ENCODE data around the gene PEF1.
A peak's percentile ranks its signal among the peaks of the same experiment; 100 is the strongest.

The PEF1 gene

DNA sequence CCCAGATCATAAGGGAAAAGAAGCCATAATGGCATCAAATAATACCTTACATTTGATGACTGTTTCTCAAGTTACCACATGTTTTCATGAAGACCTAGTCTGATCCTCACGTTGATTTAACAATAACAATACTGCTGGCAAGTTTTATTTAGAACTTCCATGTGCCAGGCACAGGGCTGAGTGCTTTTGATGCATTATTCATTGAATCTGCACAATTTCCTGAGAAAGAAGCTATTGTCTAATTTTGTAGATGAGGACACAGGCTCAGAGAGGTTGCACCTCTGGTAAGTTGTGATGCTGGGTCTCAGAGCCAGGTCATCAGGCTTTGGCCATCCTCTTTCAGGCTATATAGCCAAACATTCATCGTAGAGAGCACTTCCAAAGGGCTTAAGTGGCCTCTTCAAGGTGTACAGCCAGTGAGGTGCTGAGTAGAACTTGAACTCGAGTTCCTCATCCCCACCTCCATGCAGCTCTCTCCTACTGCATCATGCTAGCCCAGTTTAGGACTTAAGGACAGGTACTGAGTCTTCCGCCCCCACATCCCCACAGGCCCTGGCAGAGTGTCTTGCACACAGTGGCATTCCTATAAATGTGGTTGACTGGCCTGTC lies 8.3 kb upstream of the PEF1 start:
- no peak for DNase-seq

DNA sequence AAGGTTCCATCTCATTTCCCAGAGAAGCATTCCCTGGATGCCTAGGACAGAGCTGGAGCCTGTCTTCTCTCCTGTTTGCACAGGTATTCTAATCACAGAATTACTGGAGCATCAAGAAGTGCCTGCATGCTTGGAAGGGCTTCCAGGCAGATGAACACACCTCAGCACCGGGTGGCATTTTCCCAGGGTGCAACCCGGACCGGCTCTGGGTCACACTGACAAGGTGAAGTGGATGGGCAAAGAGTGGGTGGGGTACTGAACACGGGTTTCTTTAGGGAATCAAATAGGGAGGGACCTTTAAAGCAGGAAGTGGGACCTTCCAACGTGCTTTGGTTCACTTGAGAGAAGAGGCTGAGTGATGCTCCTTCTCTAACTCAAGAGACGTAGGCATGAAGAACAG lies 7.1 kb upstream of the PEF1 start:
- no peak for DNase-seq

DNA sequence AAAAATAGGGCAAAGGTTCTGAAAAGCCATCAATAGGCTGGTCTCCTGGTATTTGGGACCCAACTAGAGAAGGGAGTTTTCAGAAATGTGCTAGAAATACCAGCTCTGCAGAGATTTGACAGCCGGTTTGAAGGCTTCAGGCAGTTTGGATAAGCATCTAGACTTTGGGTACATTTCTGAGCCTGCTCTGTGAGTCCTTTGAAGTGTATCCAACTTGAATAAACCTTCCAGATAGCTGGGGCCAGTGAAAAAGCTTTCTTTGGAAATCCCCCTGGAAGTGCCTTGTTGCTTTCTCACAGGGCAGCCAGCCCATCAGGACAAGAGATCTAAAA lies 6.4 kb upstream of the PEF1 start:
- DNase-seq, result no peak

DNA sequence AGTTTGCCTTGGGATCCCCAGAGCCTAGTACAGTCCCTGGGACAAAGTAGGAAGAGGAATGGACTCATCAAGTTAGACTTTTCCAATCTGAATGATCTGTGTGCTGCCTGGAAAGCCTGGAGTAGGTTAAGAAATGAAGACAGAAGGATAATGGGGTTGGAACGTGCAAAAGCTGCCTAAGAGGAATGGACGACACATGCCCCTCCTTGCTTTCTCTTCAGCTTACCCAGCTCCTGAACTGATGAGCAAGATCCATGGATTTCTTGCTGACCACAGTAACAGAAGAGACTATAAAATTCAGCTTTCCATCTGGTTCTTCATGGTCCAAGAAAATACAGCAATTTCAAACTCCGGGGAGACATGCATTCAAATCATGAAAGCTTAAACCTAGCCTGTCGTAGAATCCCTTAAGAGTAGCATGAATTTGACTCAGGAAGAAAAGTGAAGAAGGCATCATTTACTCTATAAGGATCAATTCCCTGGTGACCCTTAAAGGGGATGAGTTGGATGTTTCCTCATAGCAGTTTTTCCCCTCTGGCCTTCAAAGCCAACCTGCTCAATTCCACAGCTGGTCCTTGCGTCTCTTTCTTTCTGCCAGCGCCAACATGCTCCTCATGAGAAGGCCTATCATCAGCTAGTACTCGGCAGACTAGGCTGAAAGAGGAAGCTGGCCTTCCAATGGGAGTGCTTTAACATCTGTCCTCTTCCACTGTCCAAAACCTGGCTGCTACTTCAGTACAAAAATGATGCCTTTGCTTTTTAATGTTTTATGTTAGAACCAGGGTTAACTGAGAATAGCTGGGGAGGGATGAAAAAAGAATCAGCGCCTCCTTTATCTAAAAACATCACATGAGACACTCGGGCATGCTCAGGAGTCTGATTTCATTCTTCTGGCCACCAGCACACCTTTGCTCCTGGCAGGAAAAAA lies 5.7 kb upstream of the PEF1 start:
- no peak for DNase-seq

DNA sequence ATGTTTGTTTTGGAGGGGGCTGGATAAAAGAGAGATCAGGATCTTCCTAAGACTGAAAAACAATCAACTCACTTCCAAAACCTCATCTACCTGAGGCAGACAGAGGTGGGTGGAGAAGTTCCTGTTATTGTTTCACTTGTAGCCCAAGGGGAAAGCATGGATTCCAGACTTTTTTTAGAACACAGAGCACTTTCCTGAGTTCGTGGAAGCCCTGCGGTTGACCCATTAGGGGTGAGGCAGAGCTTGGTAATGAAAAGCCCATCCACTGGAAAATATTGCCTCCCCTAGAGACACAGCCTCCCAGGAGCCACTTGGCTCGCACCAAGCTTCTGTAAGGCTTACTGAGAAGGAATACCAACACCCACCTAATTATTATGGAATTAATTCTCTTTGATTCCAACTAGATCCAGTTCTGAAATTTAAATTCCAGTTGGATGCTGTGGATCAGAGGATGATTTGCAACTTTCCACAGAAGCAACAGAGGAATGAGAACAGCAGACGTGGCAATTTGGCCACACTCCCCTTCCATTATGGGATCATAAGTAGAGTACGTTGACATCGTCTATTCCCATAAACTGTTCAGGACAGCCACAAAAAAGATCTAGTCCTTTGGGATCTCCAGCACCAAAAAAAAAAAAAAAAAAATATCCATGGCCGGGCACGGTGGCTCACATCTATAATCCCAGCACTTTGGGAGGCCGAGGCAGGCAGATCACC lies 4.1 kb upstream of the PEF1 start:
- DNase-seq, result no peak

DNA sequence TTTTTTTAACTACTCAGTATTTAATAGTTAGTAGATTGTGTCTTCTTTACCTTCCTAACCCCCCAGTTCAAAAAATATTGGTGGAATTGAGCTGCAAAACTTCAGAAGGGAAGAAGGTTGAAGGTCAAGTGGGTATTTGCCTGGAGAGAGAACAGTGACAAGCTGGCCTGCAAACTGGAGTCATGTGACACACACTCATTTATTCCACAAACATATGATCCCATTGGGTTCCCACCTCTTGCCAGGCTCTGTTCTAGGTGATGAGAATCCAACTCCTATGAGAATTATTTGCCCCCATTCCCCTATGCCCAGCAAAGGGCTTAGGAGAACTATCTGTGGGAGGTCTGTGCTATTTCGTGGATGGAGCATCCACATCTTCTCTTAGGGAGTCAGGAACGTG lies 3.5 kb upstream of the PEF1 start:
- no peak for DNase-seq

DNA sequence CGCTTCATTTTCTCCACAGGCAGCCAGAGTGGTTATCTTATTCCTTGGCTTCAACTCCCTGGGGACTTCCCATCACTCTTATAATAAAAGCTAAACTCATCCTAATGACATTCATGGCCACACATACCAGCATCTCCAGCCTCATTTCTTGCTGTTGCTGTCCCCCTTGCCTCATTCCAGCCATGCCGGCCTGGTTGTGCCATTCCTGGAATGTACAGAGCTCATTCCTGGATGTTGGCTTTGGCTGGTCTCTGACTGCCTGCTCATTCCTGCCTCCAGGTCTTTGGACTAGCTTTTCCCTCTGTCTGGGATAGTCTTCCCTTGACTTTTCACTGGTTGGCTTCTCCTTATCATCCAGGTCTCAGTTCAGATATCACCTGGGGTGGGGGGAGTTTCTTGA lies 2.4 kb upstream of the PEF1 start:
- DNase-seq, result no peak

DNA sequence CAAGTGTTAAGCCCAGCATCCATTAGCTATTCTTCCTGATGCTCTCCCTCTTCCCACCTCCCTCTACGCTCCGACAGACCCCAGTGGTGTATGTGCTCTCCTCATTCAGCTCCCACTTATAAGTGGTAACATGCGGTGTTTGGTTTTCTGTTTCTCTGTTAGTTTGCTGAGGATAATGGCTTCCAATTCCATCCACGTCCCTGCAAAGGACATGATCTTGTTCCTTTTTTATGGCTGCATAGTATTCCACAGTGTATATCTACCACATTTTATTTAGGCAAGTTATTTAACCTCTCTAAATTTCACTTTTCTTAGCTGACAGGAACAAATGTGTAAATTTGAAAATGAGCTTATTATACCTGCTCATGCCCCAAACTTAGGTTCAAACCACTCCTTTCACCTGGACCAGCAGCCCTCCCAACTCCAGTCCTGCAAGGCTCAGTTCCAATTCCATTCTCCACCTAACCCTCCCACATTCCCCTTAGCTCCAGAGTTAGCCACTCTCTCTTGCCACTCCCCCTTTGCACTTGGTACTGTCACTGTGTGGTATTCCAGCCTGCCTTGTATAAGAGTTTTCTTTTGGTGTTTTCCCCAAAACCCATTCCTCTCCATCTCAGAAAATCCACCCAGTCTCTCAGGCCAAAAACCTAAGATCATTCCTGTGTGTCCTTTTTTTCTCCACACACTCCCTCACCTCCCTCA lies 1.7 kb upstream of the PEF1 start:
- no peak for DNase-seq

DNA sequence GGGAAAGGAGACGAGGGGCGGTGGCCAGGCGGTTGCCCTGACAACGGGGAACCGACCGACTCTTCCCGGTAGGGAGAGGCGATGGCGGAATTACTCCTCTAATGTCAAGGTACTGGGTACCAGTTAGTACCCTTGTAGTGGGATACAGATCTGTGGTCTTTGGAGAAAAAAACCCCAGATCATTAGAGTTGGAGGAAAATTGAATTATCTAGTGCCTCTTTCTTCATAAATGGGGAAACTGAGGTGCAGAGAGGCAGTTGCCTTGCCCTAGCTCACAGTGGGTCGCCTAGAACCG lies 545 bp upstream of the PEF1 start:
- no peak for DNase-seq

DNA sequence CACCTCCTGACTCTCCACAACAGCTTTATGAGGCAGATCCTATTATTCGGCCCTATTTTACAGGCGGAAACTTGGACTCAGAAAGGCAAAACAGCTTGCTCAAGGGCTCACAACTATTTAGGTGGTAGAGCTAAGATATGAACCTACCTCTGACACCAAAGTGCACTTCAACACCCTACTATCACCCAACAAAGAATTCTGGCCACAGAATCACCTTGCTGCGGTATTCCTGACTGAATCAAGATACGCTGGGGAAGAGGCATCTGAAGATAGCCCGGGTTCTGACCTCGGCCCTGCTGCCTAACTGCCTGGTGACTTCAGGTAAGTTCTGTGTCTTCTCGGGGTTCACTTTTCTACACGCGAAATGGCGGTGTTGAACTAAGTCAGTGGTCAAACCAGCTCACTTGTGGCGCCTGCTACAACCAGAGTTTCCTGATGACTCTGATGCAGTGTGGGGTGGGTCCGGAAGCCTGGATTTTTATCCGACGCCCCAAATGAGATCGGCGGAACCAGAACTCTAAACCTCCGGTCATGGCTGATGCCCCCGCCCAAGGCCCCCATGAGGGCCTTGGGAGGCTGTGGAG lies 608 bp downstream of the PEF1 start:
- peak; percentile 80 for DNase-seq

DNA sequence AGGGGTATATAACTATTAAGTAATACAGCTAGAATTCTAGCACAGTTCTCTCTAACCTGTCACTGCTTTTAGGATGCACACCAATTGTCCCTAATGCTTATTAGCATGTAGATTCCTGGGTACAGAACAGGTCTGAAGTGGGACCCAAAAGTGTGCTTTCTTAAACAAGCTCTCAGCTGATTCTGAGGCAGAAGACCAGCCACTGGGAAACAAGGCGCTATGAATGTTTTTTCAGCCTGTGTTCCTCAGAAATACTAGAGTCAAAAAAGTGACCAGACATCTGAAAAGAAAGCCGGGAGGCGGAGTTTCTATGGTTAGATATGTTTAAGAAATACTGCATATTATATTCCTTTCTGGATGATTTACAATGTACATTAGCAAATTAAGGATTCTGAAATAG lies 1.8 kb downstream of the PEF1 start:
- no peak for DNase-seq

DNA sequence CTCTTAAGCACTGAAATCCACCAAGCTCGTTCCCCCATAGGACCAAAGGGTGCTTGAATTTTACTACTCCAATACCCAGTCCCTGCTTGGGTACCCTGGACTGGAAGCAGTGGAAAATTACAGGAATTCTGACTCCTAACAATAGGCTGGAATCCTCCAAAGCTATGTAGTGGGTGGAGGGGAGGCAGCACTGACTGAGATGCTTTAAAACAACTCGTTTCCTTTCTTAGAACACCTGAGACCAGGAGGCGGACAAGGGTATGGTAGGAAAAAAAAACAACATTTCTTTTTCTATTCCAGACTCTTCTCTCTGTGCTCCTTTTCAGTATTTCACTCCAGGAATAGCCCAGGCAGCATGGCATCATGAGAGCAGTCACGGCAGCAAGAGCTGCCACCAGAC lies 2.3 kb downstream of the PEF1 start:
- no peak for DNase-seq

DNA sequence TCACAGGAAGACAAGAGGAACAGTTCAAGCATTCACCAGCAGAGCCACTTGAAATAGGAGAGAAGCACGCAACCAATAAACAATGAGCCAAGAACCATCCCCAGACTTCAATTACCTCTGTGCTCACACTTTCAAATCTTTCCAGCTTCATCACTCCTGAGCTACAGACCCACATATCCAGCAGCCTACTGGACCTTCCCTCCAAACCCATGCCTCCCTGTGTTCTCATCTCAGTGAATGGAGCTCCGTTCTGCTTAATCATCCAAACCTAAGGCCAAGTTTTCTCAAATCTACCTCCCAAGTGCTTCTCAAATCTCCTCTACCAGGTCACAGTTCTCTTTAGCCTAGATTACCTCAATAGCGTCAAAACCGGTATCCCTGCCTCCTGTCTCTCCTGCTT lies 3.7 kb downstream of the PEF1 start:
- no peak for DNase-seq

DNA sequence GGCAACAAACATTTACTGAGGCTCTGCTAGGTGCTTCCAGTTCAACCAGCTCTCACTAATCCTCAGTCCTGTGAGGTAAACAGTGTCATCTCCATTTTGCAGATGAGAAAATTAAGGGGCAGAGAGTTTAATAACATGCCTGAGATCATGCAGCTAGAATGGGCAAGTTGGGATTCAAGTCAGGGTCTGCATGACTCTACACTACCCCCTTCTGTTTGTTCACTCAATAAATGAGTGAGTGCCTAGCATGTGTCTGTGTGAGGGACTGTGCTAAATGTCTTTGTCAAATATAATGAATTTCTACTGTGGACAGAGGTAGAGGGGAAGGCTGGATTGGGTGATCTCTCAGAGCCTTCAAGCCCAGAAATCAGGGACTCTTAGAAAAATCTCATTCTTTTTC lies 4.5 kb downstream of the PEF1 start:
- DNase-seq, result no peak

DNA sequence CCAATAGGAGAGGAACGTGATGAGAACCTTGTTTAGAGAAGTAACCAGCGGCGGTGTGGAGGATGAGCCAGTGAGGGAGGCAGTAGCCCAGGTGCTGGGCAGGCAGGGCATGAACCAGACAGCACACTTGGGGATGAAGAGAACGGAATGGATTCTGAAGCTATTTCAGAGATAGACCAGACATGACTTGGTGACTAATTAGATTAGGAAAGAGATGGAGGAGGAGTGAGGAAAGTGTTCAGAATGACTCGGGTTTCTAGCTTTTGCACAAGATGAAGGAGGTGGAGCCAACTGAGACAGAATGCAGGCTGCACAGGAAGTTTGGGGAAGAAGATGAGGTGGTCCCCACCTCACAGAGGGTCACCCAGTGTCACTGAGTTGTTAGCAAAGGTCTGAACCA lies 5.1 kb downstream of the PEF1 start:
- DNase-seq, result no peak

DNA sequence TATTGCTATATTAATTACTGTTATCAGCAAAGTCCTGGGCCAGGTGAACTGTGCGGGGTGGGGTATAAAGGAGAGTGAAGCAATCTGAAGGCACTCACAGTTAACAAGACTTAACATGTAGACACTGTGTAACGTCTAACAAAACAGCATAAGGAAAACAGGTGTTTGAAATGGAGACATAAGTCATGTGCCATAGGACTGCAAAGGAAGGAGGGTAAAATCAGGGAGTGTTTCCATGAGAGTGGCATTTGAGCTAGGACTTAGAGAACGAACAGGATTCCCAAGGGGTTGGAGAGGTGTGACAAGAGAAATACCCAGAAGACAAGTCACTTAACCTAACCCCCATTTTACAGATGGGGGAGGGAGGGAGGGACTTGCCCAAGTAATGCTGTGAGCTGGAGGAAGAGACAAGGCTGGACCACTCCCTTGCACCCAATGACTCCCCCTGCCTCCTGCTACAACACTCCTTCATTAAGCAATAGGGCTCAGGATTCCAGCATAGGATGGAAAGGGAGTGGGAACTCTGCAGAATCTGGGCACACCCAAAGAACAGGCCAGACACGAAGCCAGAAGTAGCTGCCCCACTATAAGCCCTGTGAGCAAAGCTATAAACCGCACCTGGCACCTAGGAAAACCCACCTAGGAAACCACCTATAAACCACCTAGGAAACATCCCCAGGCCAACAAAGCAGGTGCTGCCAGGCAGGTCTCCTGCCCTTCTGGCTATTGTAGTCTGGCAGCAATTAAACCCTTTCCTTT lies 6.6 kb downstream of the PEF1 start:
- no peak for DNase-seq

DNA sequence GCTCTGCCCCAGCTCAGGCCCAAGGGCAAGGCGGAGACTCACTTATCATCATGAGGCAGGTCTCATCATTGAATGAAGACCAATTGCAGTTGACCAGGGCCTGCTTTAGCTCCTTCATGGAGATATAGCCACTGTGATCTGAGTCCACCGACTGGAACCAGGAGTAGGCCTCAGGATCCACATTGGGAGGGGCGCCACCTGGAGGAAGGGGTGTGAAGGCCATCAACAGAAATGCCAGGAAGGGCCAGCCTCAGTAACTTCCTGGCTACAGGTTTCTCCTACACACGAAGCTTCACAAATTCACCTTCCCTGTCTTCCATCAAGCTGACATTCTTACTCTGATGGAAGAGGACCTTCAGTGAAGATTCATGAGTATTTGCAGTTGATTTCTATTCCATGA lies 11.6 kb downstream of the PEF1 start:
- DNase-seq, result peak; percentile 39

DNA sequence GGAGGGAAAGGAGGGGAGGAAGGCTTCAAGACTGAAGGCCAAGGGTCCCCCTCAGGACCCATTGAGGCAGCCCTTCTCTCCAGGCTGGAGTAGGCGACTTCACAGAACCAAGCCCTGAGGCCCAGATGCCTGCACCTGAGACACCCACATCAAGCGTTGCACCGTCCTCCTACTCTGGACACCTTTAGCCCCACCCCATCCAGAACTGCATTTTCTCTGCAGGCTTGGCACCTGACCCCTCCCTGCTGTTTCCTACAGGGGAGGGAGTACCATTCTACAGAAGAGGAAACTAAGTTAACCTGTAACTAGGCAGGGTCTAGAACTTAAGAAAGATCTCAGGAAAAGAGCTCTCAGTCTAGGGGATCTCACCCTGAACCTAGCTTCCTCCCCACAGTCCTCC lies 12.0 kb downstream of the PEF1 start:
- DNase-seq, result no peak

DNA sequence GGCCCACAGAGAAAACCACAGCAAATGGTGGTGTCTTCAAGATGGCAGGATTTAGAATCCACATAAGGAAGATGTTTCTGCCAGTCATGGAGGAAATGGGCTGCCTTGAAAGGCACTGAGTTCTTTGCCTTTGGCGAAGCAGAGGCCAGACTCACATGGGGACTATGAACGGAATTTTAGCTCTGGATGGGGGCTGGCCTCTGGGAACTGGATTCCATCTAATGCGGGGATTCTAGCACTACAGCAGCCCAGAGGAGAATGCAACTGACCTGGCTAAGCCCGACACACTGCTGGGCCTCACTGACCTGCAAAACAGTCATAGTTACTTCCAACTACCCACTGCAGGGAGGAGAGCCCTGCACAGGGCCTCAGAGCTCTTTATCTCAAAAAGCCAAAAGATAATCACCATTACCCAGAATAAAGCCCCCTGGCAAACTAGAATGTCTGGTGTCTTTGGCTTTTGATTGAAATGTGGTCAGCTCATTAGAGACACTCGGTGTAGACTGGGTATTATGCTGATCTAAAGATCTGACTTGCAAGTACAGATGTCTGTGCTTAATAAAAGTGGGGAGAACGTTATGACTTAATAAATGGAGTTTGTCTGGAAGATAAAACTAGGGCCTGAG lies 15.6 kb downstream of the PEF1 start:
- no peak for DNase-seq

DNA sequence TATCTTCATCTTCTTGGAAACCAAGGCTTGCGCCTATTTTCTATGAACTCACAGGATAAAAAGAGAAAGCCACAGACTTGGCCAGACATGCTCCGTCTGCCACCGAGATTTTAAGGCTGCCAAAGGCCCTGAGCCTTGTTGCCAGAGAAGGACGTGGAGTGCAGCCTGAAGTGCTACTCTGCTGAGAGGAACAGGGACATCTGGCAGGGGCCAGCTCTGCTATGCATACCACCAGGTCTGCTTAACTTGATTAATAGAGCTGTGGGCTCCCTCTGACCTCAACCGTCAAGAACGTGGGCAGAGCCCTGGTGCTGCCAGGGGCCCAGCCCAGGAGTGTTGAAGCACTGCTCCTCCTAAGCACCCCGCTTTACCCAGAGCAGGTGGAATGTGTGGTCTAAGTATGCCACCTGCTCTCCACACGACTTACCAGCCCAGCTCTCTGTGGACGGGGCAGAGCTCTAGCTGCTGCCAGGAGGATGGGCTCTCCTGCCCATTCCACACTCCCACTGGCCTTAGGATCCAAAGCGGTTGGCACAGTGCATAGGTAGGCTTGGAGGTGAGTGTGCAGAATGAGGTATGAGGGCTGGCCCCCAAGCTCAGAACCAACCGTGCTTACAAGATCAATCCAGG lies 16.6 kb downstream of the PEF1 start:
- DNase-seq, result no peak

DNA sequence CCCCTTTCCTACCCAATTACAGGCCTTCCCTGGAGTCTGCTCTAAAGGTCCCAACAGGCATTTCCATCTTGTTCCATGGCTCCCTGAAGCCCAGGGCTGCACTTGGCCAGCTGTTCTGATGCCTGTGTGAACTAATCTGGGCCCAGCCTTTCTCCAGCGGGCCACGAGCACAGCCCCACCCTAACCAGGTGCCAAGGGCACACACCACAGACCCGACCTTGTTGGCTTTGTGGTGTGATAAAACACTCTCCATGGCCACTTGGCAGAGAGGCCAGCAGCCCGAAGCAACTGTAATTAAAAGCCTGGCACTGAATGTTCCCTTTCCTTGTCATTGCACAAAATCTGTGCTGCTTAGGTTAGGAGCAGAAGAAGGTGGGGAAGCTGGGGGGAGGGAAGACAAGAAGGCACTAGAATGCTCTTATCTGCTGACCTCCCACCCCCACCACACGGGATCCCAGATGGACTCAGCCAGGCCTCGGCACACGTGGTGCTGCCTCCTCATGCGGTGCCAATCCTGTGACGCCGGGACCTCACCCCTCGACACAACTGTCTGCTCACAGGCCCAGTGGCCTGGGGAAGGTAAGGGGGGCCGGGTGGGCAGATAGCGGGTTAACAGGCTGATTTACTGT lies 17.3 kb downstream of the PEF1 start:
- no peak for DNase-seq

Data from activated CD4-positive, alpha-beta T cell treated with anti-CD3 and anti-CD28 coated beads, Interleukin-2, amount 50 U/mL, for 16 hours (primary cell).